Colonic mucosa (tissue), 4 donors: ENCODE measurements around the gene PRRG2. TPM values are rescaled to one million over a fixed set of nuclear protein-coding genes. Genes with fewer than 3 reads are reported as not detected.

Experiments
- DNase-seq: peaks from one replicate; pipeline ENCODE4 v3.0.0-alpha.2; 2020
- H3K27ac ChIP-seq: fragments of 200-600 bp; one replicate; pipeline ENCODE4 v1.8.0; 2021
- H3K27me3 ChIP-seq: fragments of 200-600 bp; one replicate; pipeline ENCODE4 v1.8.0; 2021
- H3K36me3 ChIP-seq: fragments of 200-600 bp; one replicate; pipeline ENCODE4 v1.8.0; 2021
- H3K4me1 ChIP-seq: fragments of 200-600 bp; one replicate; pipeline ENCODE4 v1.8.0; 2021; ENCODE audit warnings: mild to moderate bottlenecking
- H3K4me3 ChIP-seq: fragments of 200-600 bp; one replicate; pipeline ENCODE4 v1.8.0; 2021
- H3K9ac ChIP-seq, 2 donors: one replicate each; pipeline ENCODE4 v1.7.0; 2013; ENCODE audit warnings: control low read depth in 2 of 2, low read depth in 2 of 2, low read length in 2 of 2
- H3K9me3 ChIP-seq: fragments of 200-600 bp; one replicate; pipeline ENCODE4 v1.8.0; 2021
- CTCF ChIP-seq: fragments of 200-600 bp; IDR thresholded peaks from one replicate; pipeline ENCODE4 v1.8.0; 2022; ENCODE audit warnings: antibody characterized with exemption, mild to moderate bottlenecking
- intact Hi-C: fragments of 100-400 bp; cut with DNase I; formaldehyde crosslinking; loops from one replicate; pipeline ENCODE4 v1.14.1; 2022
- total RNA-seq, 2 donors: library from RNA; stranded (reverse); fragmentation: NEBNext Ultra II Directional in 1 of 2; extraction: Animal tissue kit (Norgen Biotek cat#: 25700) in 1 of 2; gene quantifications; one replicate each; pipeline ENCODE4 v1.2.1, GENCODE V29; 2021
- donor health status: healthy.
- donor health status: DM: no; HTN: no; CAD: no.
- donor health status: DM: no; HTN: no; CAD: no.

Gene PRRG2
- total RNA-seq, 2 donors from 2014 or later: 16.2 to 20.2 TPM

- TF ChIP-seq CTCF: no peak
- Histone ChIP-seq H3K9me3 (no peaks in the 10 kb centered on the region), H3K36me3 (no peaks in the 10 kb centered on the region), H3K4me1 (peaks cover 34% of the 10 kb centered on the region), H3K4me3 (no peak overlapping the region), H3K27ac (peak overlapping the region; percentile 93), H3K27me3 (no peaks in the 10 kb centered on the region), H3K9ac (no peak overlapping the region)
- intact Hi-C loops: no loop called here
- DNase-seq: no peak
Measured at GRCh38 chr19:49566302-49566701, 14.8 kb upstream of the PRRG2 start.

GRCh38 chr19:49567861-49568441 is 13.2 kb upstream of the PRRG2 start:
- no peak for TF ChIP-seq CTCF
- intact Hi-C loops: no loop called here
- Histone ChIP-seq H3K27me3 (no peaks in the 10 kb centered on the region), H3K36me3 (no peaks in the 10 kb centered on the region), H3K9me3 (no peaks in the 10 kb centered on the region), H3K27ac (peak overlapping the region; percentile 80), H3K4me3 (no peak overlapping the region), H3K4me1 (peaks cover 28% of the 10 kb centered on the region), H3K9ac (peak overlapping the region in 1 of 2 donors; percentile 51)
- peak; percentile 80 for DNase-seq

- H3K27ac ChIP-seq: no peak overlapping the region
- peaks cover 22% of the 10 kb centered on the region for H3K4me1 ChIP-seq
- no peak overlapping the region for H3K4me3 ChIP-seq
- peak; percentile 85 for DNase-seq
- intact Hi-C loops: loop anchor here (1.0 kb wide), 1 partner anchor 64 kb away; no protein-coding TSS in a partner anchor
- H3K36me3 ChIP-seq: no peaks in the 10 kb centered on the region
- no peaks in the 10 kb centered on the region for H3K27me3 ChIP-seq
- TF ChIP-seq CTCF: peak; percentile 99
- peak overlapping the region in 1 of 2 donors; percentile 57 for H3K9ac ChIP-seq
- H3K9me3 ChIP-seq: no peaks in the 10 kb centered on the region
Measured at GRCh38 chr19:49570138-49570856, 10.8 kb upstream of the PRRG2 start.

GRCh38 chr19:49570997-49571676 is 10.0 kb upstream of the PRRG2 start:
- H3K4me3 ChIP-seq: no peak overlapping the region
- no peak for TF ChIP-seq CTCF
- peak overlapping the region; percentile 44 for H3K27ac ChIP-seq

GRCh38 chr19:49573009-49573408 is 8.1 kb upstream of the PRRG2 start:
- Histone ChIP-seq H3K27ac (no peak overlapping the region), H3K4me3 (no peak overlapping the region), H3K9me3 (no peaks in the 10 kb centered on the region), H3K27me3 (no peaks in the 10 kb centered on the region), H3K9ac (no peak overlapping the region), H3K36me3 (no peaks in the 10 kb centered on the region), H3K4me1 (peaks cover 4% of the 10 kb centered on the region)
- no peak for DNase-seq
- intact Hi-C loops: no loop called here
- no peak for TF ChIP-seq CTCF

More at GRCh38 chr19:49570997-49571676, 10.0 kb upstream of the PRRG2 start:
- intact Hi-C loops: loop anchor here (1.0 kb wide), 1 partner anchor 65 kb away; no protein-coding TSS in a partner anchor
- Histone ChIP-seq H3K27me3 (no peaks in the 10 kb centered on the region), H3K9ac (peak overlapping the region in 1 of 2 donors; percentile 57), H3K4me1 (peaks cover 18% of the 10 kb centered on the region), H3K36me3 (no peaks in the 10 kb centered on the region), H3K9me3 (no peaks in the 10 kb centered on the region)
- DNase-seq: peak; percentile 73
